Superior temporal gyrus (tissue), 1 donor: ENCODE data around the gene PAQR5.
"Not testable (repeated sequence)": the region's sequence is repeated elsewhere in the genome, so short reads cannot be mapped to it uniquely, and the experiment has no call there.

ENCODE experiments used
- DNase-seq: peaks from one replicate; pipeline ENCODE4 v3.0.0-alpha.2; 2016; ENCODE audit errors: extremely low spot score

Gene PAQR5

GRCh38 chr15:69315402-69316110 is 16.8 kb downstream of the PAQR5 start:
- DNase-seq: no peak

- DNase-seq: no peak
These were observed 17.6 kb downstream of the PAQR5 start for GRCh38 chr15:69316291-69316690.

GRCh38 chr15:69317392-69317841 is 18.7 kb downstream of the PAQR5 start:
- DNase-seq: no peak

GRCh38 chr15:69318033-69318432 is 19.3 kb downstream of the PAQR5 start:
- DNase-seq: no peak

- no peak for DNase-seq
These were observed 21.0 kb downstream of the PAQR5 start for GRCh38 chr15:69319384-69320375.

GRCh38 chr15:69320977-69321554 is 22.4 kb downstream of the PAQR5 start:
- no peak for DNase-seq

GRCh38 chr15:69323893-69324430 is 25.2 kb downstream of the PAQR5 start:
- DNase-seq: no peak

- no peak for DNase-seq
These were observed 25.9 kb downstream of the PAQR5 start for GRCh38 chr15:69324565-69324964.

- DNase-seq: no peak
These were observed 26.8 kb downstream of the PAQR5 start for GRCh38 chr15:69325456-69325971.

- DNase-seq: no peak
These were observed 29.4 kb downstream of the PAQR5 start for GRCh38 chr15:69328080-69328479.

GRCh38 chr15:69328739-69329138 is 30.0 kb downstream of the PAQR5 start:
- DNase-seq: no peak

GRCh38 chr15:69337138-69337537 is 38.4 kb downstream of the PAQR5 start:
- DNase-seq: no peak

GRCh38 chr15:69338535-69339213 is 40.0 kb downstream of the PAQR5 start:
- DNase-seq: no peak

- not testable (repeated sequence) for DNase-seq
These were observed 40.5 kb downstream of the PAQR5 start for GRCh38 chr15:69339214-69339543.

- no peak for DNase-seq
These were observed 41.7 kb downstream of the PAQR5 start for GRCh38 chr15:69340243-69340900.

- DNase-seq: no peak
These were observed 42.6 kb downstream of the PAQR5 start for GRCh38 chr15:69341356-69341755.

GRCh38 chr15:69342460-69343076 is 43.9 kb downstream of the PAQR5 start:
- no peak for DNase-seq

GRCh38 chr15:69343133-69343532 is 44.4 kb downstream of the PAQR5 start:
- no peak for DNase-seq

- DNase-seq: no peak
These were observed 45.5 kb downstream of the PAQR5 start for GRCh38 chr15:69344238-69344637.

- DNase-seq: no peak
These were observed 47.4 kb downstream of the PAQR5 start for GRCh38 chr15:69346112-69346511.
